SK-N-SH (cell line): ENCODE measurements around the gene IFNLR1. TPM values are rescaled to one million over a fixed set of nuclear protein-coding genes. Genes with fewer than 3 reads are reported as not detected.

Experiments
- CTCF ChIA-PET: fragments of 300-600, 350-600 bp; formaldehyde crosslinking; extraction: SDS; loops from one replicate; lab custom pipeline; 2021; lab: Yijun Ruan, JAX
- POLR2A ChIA-PET: fragments of 350-600 bp; sonication (Branson Sonifier 250); formaldehyde crosslinking; extraction: SDS; loops from one replicate; lab custom pipeline; 2020; ENCODE audit warnings: antibody characterized with exemption, inconsistent platforms; lab: Yijun Ruan, JAX
- DNase-seq: peaks from one replicate; pipeline ENCODE4 v3.0.0; 2012
- H2AFZ ChIP-seq: fragments of 200-600 bp; sonication (generic); 2 replicates; pipeline ENCODE4 v1.8.1; 2016; ENCODE audit warnings: antibody characterized with exemption, mild to moderate bottlenecking, low read depth
- H3F3A ChIP-seq: fragments of 200-600 bp; sonication (generic); replicated peaks from 2 replicates; pipeline ENCODE3; 2016; ENCODE audit warnings: antibody characterized with exemption, mild to moderate bottlenecking; ENCODE audit not compliant: insufficient read depth
- H3K27ac ChIP-seq, 2 experiments: fragments of 200-500 bp in 1 of 2; fragments of 200-600 bp in 1 of 2; sonication (Bioruptor generic) in 1 of 2; sonication (generic), shearing (Covaris generic) in 1 of 2; 2 replicates each; pipeline versions ENCODE4 v1.5.1 to v1.6.1; 2014 to 2016; ENCODE audit warnings: low read depth in 2 of 2, inconsistent platforms in 1 of 2, low read length in 1 of 2, mild to moderate bottlenecking in 1 of 2, mixed read lengths in 1 of 2
- H3K27me3 ChIP-seq: fragments of 200-600 bp; sonication (generic), shearing (Covaris generic); 2 replicates; pipeline ENCODE4 v1.6.1; 2016; ENCODE audit warnings: mixed run types; ENCODE audit not compliant: insufficient read depth
- H3K36me3 ChIP-seq, 2 experiments: fragments of 200-500 bp in 1 of 2; fragments of 200-600 bp in 1 of 2; sonication (Bioruptor generic) in 1 of 2; sonication (generic) in 1 of 2; replicated peaks in 1 of 2; 2 replicates each; pipeline versions ENCODE3 to v1.5.1; 2014 to 2016; ENCODE audit warnings: low read length in 1 of 2, mild to moderate bottlenecking in 1 of 2; ENCODE audit not compliant: insufficient read depth in 2 of 2, control insufficient read depth in 1 of 2
- H3K4me1 ChIP-seq, 2 experiments: fragments of 200-500 bp in 1 of 2; fragments of 200-600 bp in 1 of 2; sonication (Bioruptor generic) in 1 of 2; sonication (generic), shearing (Covaris generic) in 1 of 2; 2 replicates each; pipeline versions ENCODE4 v1.5.1 to v1.6.1; 2014 to 2016; ENCODE audit warnings: low read depth in 1 of 2, low read length in 1 of 2, mixed run types in 1 of 2; ENCODE audit not compliant: insufficient read depth in 2 of 2, control insufficient read depth in 1 of 2
- H3K4me2 ChIP-seq: fragments of 200-600 bp; sonication (generic), shearing (Covaris generic); 2 replicates; pipeline ENCODE4 v1.6.1; 2017; ENCODE audit warnings: mixed run types
- H3K4me3 ChIP-seq, 2 experiments: fragments of 200-500 bp in 1 of 2; fragments of 200-600 bp in 1 of 2; sonication (Bioruptor generic) in 1 of 2; sonication (generic), shearing (Covaris generic) in 1 of 2; 2 replicates each; pipeline versions ENCODE4 v1.5.1 to v1.8.1; 2014 to 2016; ENCODE audit warnings: low read depth in 2 of 2, inconsistent platforms in 1 of 2, low read length in 1 of 2, mild to moderate bottlenecking in 1 of 2, mixed read lengths in 1 of 2, moderate library complexity in 1 of 2
- H3K79me2 ChIP-seq: fragments of 200-600 bp; sonication (generic); 2 replicates; pipeline ENCODE4 v1.8.1; 2017; ENCODE audit warnings: mild to moderate bottlenecking; ENCODE audit not compliant: insufficient read depth
- H3K9ac ChIP-seq: fragments of 200-600 bp; sonication (generic); 2 replicates; pipeline ENCODE4 v1.6.1; 2017; ENCODE audit warnings: mixed run types
- H3K9me2 ChIP-seq: fragments of 200-600 bp; sonication (generic); 2 replicates; pipeline ENCODE4 v1.6.1; 2017; ENCODE audit warnings: mixed run types
- H3K9me3 ChIP-seq: fragments of 200-600 bp; sonication (generic); 2 replicates; pipeline ENCODE4 v1.6.1; 2017; ENCODE audit warnings: mixed run types, mild to moderate bottlenecking, moderate library complexity
- H4K20me1 ChIP-seq: fragments of 200-600 bp; sonication (generic); 2 replicates; pipeline ENCODE4 v1.6.1; 2017; ENCODE audit warnings: mild to moderate bottlenecking, mixed run types; ENCODE audit not compliant: insufficient read depth
- CHD2 ChIP-seq: fragments of 150-350 bp; IDR thresholded peaks from 2 replicates; pipeline ENCODE4 v1.6.1; 2018; ENCODE audit warnings: low read length; ENCODE audit not compliant: partially characterized antibody
- FOSL2 ChIP-seq: IDR thresholded peaks from 2 replicates; pipeline ENCODE4 v1.4.0; 2012; ENCODE audit warnings: low read depth, mild to moderate bottlenecking, moderate library complexity, borderline replicate concordance
- GABPA ChIP-seq: IDR thresholded peaks from 2 replicates; pipeline ENCODE4 v1.4.0; 2012; ENCODE audit warnings: low read depth, mild to moderate bottlenecking
- JUND ChIP-seq: IDR thresholded peaks from 2 replicates; pipeline ENCODE4 v1.4.0; 2012
- MEF2A ChIP-seq: IDR thresholded peaks from 2 replicates; pipeline ENCODE4 v1.4.0; 2012; ENCODE audit warnings: low read depth, borderline replicate concordance
- MXI1 ChIP-seq: IDR thresholded peaks from 2 replicates; pipeline ENCODE4 v1.6.1; 2012; ENCODE audit warnings: mild to moderate bottlenecking, low read depth, low read length, improper control_type of control experiment
- NFIC ChIP-seq: IDR thresholded peaks from 2 replicates; pipeline ENCODE4 v1.4.0; 2012; ENCODE audit warnings: borderline replicate concordance
- NRF1 ChIP-seq: IDR thresholded peaks from 2 replicates; pipeline ENCODE4 v1.6.1; 2012; ENCODE audit warnings: low read depth, mild to moderate bottlenecking, low read length
- RCOR1 ChIP-seq: fragments of 150-350 bp; IDR thresholded peaks from 2 replicates; pipeline ENCODE4 v1.6.1; 2017; ENCODE audit warnings: antibody characterized with exemption, low read length
- REST ChIP-seq: IDR thresholded peaks from 2 replicates; pipeline ENCODE4 v1.6.1; 2012; ENCODE audit warnings: mild to moderate bottlenecking, low read depth, low read length, moderate library complexity
- USF2 ChIP-seq: fragments of 150-350 bp; IDR thresholded peaks from 2 replicates; pipeline ENCODE4 v1.6.1; 2017; ENCODE audit warnings: antibody characterized with exemption, low read length, low read depth, borderline replicate concordance
- ZBTB33 ChIP-seq: IDR thresholded peaks from 2 replicates; pipeline ENCODE4 v1.4.0; 2012; ENCODE audit warnings: low read depth, borderline replicate concordance
- WGBS: methylation state at CpG from one replicate; pipeline ENCODE4 v1.1.6; 2017; ENCODE audit warnings: low lambda C conversion rate; 5-methylcytosine and 5-hydroxymethylcytosine counted together
- polyA plus RNA-seq, 3 experiments: library from polyadenylated mRNA; depleted of rRNA; stranded (reverse); fragments of >200 nt; gene quantifications; 2 replicates each; pipeline ENCODE4 v1.2.3, GENCODE V29; 2012

The IFNLR1 gene
- polyA plus RNA-seq, 1 of the 3 experiments (the other 2 are of a cell fraction) = 0.30 TPM

- H4K20me1 ChIP-seq = no peaks in the 10 kb centered on the region
- no peak within 1 kb of the TSS for H3K4me3 ChIP-seq
- no peaks in the 10 kb centered on the region for H3K4me1 ChIP-seq
- peaks cover 5% of the 10 kb centered on the region; the same call in 1 of the 2 replicates for H3K27me3 ChIP-seq
- ChIA-PET CTCF (interaction anchor here (1.1 to 4.1 kb wide), 6 partner anchors 8 to 274 kb away, joined by 3 to 32 read pairs (median 4); no protein-coding TSS in a partner anchor), POLR2A (no interaction called here)
- 0 out of 2 replicates have a peak within 1 kb of the TSS, but pooled peaks have one; percentile 22 for H2AFZ ChIP-seq
- H3K9me2 ChIP-seq = no peaks in the 10 kb centered on the region
- 74% methylated on average over 12 of the region's 22 CpGs for WGBS
- H3K36me3 ChIP-seq = no peaks in the 10 kb centered on the region
- no peak within 1 kb of the TSS for H3K27ac ChIP-seq
- H3K9me3 ChIP-seq = no peaks in the 10 kb centered on the region
- no peak for DNase-seq
- TF ChIP-seq USF2 (no peak), CHD2 (no peak), JUND (no peak), RCOR1 (no peak), FOSL2 (no peak)
- H3K79me2 ChIP-seq = no peaks in the 10 kb centered on the region
- peak within 1 kb of the TSS; percentile 50; the same call in 1 of the 2 replicates for H3K4me2 ChIP-seq
- no peaks in the 10 kb centered on the region for H3F3A ChIP-seq
- H3K9ac ChIP-seq = no peak within 1 kb of the TSS
These were observed 44.2 kb downstream of the IFNLR1 start, which contains the start of gene IL22RA1 for GRCh38 chr1:24142546-24143534. Gene IL22RA1, minus strand, starts transcription at chr1:24143140. Its CDS starts 58 bp downstream, at chr1:24143082.

GRCh38 chr1:24141311-24141997, 45.6 kb downstream of the IFNLR1 start:
- Histone ChIP-seq H3K27ac (no peak overlapping the region), H3K4me3 (no peak overlapping the region), H3K9ac (no peak overlapping the region), H3K4me2 (no peak overlapping the region), H3K9me3 (no peaks in the 10 kb centered on the region), H3K4me1 (no peaks in the 10 kb centered on the region), H4K20me1 (no peaks in the 10 kb centered on the region), H3K36me3 (no peaks in the 10 kb centered on the region), H3F3A (no peaks in the 10 kb centered on the region), H3K9me2 (no peaks in the 10 kb centered on the region), H3K79me2 (no peaks in the 10 kb centered on the region), H2AFZ (no peak overlapping the region), H3K27me3 (peaks cover 5% of the 10 kb centered on the region; the same call in 1 of the 2 replicates)
- WGBS = 87% methylated on average over 10 of the region's 10 CpGs
- ChIA-PET POLR2A (no interaction called here), CTCF (interaction anchor here (1.1 to 4.1 kb wide), 3 partner anchors 9 to 70 kb away, joined by 4 to 32 read pairs (median 5); no protein-coding TSS in a partner anchor)
- DNase-seq = no peak
- no peak for TF ChIP-seq JUND
- TF ChIP-seq ZBTB33 = no peak
- no peak for TF ChIP-seq NFIC
- no peak for TF ChIP-seq REST
- TF ChIP-seq GABPA = no peak
- no peak for TF ChIP-seq MEF2A
- no peak for TF ChIP-seq NRF1
- no peak for TF ChIP-seq MXI1
- TF ChIP-seq FOSL2 = no peak
